C4-2B (cell line): Measurements from ENCODE around the gene TIMM10B.
"Not testable (repeated sequence)": the region's sequence is repeated elsewhere in the genome, so short reads cannot be mapped to it uniquely, and the experiment has no call there.

Experiments
- H3K27ac ChIP-seq: fragments of 450-650 bp; 2 replicates; pipeline ENCODE4 v1.5.1; 2017
- ZFX ChIP-seq: fragments of 450-650 bp; IDR thresholded peaks from 2 replicates; pipeline ENCODE4 v1.6.1; 2017
- TF ChIP-seq, protein P1 (sequence below): fragments of 450-650 bp; conservative IDR thresholded peaks from 2 replicates; pipeline ENCODE4 v1.5.1; 2017; ENCODE audit warnings: mild to moderate bottlenecking

TIMM10B gene

DNA sequence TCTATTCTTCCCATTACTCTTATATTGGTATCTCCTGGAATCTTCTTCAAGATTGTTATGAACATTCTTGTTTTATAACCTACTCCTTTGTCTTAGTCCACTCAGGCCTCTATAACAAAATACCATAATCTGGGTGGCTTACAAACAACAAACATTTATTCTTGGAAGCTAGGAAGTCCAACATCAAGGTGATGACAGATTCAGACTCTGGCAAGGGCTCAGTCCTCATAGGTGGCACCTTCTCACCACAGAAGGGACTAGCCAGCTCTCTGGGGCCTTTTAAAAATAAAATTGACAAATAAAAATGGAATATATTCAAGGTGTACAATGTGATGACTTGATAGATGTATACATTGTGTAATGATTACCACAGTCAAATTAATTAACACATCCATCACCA is 35.6 kb downstream of the TIMM10B start:
- H3K27ac ChIP-seq = no peak overlapping the region
- TF ChIP-seq, protein P1, sequence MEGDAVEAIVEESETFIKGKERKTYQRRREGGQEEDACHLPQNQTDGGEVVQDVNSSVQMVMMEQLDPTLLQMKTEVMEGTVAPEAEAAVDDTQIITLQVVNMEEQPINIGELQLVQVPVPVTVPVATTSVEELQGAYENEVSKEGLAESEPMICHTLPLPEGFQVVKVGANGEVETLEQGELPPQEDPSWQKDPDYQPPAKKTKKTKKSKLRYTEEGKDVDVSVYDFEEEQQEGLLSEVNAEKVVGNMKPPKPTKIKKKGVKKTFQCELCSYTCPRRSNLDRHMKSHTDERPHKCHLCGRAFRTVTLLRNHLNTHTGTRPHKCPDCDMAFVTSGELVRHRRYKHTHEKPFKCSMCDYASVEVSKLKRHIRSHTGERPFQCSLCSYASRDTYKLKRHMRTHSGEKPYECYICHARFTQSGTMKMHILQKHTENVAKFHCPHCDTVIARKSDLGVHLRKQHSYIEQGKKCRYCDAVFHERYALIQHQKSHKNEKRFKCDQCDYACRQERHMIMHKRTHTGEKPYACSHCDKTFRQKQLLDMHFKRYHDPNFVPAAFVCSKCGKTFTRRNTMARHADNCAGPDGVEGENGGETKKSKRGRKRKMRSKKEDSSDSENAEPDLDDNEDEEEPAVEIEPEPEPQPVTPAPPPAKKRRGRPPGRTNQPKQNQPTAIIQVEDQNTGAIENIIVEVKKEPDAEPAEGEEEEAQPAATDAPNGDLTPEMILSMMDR = no peak
- TF ChIP-seq ZFX = no peak

DNA sequence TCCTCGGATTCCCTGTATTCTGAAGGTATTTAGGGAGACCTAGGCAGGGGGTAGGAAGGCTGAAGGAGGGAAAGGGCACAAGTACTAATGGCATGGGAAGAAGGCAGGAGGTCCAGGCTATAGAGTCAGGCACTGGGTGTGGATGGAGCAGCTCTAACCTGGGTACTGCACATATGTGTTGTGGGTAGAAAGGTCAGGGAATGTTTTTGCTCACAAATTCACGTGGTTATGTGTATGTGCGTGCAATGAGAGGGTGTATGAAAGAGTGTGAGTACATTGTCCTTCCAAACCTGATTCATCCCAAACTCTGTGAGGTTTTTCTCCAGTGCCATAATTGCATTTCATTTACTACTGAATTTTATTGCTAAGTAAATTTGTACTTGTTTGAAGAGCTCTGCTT is 39.0 kb downstream of the TIMM10B start:
- H3K27ac ChIP-seq = no peak overlapping the region

GRCh38 chr11:6521946-6522345 is 40.6 kb downstream of the TIMM10B start:
- H3K27ac ChIP-seq = not testable (repeated sequence)

More for the DNA sequence above, 39.0 kb downstream of the TIMM10B start:
- TF ChIP-seq ZFX = no peak
- TF ChIP-seq, protein P1 = no peak

- TF ChIP-seq ZFX = no peak
- TF ChIP-seq, protein P1 = no peak
These were observed 42.0 kb downstream of the TIMM10B start for GRCh38 chr11:6523253-6523652.

DNA sequence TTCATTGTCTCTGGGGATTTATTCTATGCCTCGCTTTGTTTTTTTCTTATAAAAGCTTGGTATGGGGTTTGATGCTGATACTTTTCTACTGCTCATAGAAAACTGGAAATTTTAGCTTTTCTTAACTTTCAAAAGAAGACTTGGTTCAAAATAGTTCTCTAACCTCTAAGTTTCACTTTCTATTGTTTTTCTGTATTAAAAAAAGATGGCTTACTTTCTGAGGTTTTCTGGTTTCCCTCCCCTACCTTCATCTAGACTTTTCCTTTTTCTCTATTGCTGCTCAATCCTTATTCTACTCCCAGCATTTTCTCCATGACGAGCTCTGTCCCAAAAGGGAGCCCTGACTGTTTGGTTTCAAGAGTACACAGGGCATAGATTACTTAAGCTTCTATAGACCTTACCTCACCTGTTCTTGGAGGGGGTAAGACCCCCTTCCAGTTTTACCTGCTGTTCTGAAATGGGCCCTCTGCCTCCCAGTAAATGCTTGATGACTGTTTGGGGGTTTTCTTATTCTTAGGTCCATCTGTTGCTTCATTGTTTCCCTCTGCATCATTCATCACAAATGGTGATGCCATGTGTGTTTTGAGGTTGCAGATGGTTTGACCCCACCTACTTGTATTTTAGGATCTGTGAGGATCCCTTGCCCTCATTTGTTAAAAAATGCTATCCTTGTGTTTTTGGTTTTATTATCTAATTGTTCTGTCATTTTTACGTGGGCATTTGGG is 45.3 kb downstream of the TIMM10B start:
- no peak overlapping the region for H3K27ac ChIP-seq
- TF ChIP-seq ZFX = no peak
- TF ChIP-seq, protein P1 = no peak

More at GRCh38 chr11:6523253-6523652, 42.0 kb downstream of the TIMM10B start:
- no peak overlapping the region for H3K27ac ChIP-seq

GRCh38 chr11:6529266-6529665 is 48.0 kb downstream of the TIMM10B start:
- H3K27ac ChIP-seq = no peak overlapping the region
- TF ChIP-seq ZFX = no peak
- TF ChIP-seq, protein P1 = no peak

GRCh38 chr11:6530848-6531247 is 49.5 kb downstream of the TIMM10B start:
- no peak overlapping the region for H3K27ac ChIP-seq
- TF ChIP-seq, protein P1 = no peak
- TF ChIP-seq ZFX = no peak

- TF ChIP-seq, protein P1 = peak; percentile 91
- no peak for TF ChIP-seq ZFX
- no peak overlapping the region for H3K27ac ChIP-seq
These were observed 50.0 kb downstream of the TIMM10B start for GRCh38 chr11:6531267-6531752.
